CD14-positive monocyte (primary cell): ENCODE results near the gene STBD1. TPM values are rescaled to one million over a fixed set of nuclear protein-coding genes. Genes with fewer than 3 reads are reported as not detected.

Source experiments
- DNase-seq, 3 donors: peaks; one replicate each; pipeline ENCODE4 v3.0.0-alpha.2; 2011 to 2022
- H2AFZ ChIP-seq: 2 replicates; pipeline ENCODE4 v1.6.0; 2012; ENCODE audit warnings: mild to moderate bottlenecking, low read depth, low read length, inconsistent platforms; ENCODE audit not compliant: insufficient read depth, poor library complexity, severe bottlenecking
- H3K27ac ChIP-seq, 2 donors: 1 replicate in 1 of 2; 2 replicates in 1 of 2; pipeline ENCODE4 v1.5.1; 2012 to 2013; ENCODE audit warnings: low read length in 2 of 2, control low read depth in 1 of 2, inconsistent platforms in 1 of 2, low read depth in 1 of 2, mild to moderate bottlenecking in 1 of 2
- H3K27me3 ChIP-seq, 2 donors: one replicate each; pipeline versions ENCODE4 v1.6.0 to v1.6.1; 2011 to 2013; ENCODE audit warnings: low read length in 2 of 2; ENCODE audit not compliant: control insufficient read depth in 2 of 2, insufficient read depth in 2 of 2
- H3K36me3 ChIP-seq, 2 donors: replicated peaks in 1 of 2; 1 replicate in 1 of 2; 2 replicates in 1 of 2; pipeline versions ENCODE4 v1.5.1 to v1.6.1; 2012 to 2013; ENCODE audit warnings: low read length in 2 of 2, control low read depth in 1 of 2, inconsistent platforms in 1 of 2, mild to moderate bottlenecking in 1 of 2; ENCODE audit not compliant: insufficient read depth in 2 of 2, control insufficient read depth in 1 of 2
- H3K4me1 ChIP-seq, 2 donors: 1 replicate in 1 of 2; 2 replicates in 1 of 2; pipeline versions ENCODE4 v1.5.1 to v1.6.1; 2012 to 2013; ENCODE audit warnings: low read length in 2 of 2, control low read depth in 1 of 2, inconsistent platforms in 1 of 2, mild to moderate bottlenecking in 1 of 2, moderate library complexity in 1 of 2; ENCODE audit not compliant: insufficient read depth in 2 of 2, control insufficient read depth in 1 of 2
- H3K4me2 ChIP-seq: replicated peaks from 2 replicates; pipeline ENCODE3; 2012; ENCODE audit warnings: low read length, moderate library complexity, mild to moderate bottlenecking; ENCODE audit not compliant: poor library complexity, severe bottlenecking; ENCODE audit errors: extremely low read depth
- H3K4me3 ChIP-seq, 3 experiments: fragments of 200-600 bp in 1 of 3; sonication (generic) in 1 of 3; replicated peaks in 1 of 3; 1 replicate in 2 of 3; 2 replicates in 1 of 3; pipeline ENCODE4 v1.5.1; 2011 to 2013; ENCODE audit warnings: low read length in 3 of 3, mild to moderate bottlenecking in 3 of 3, control low read depth in 2 of 3, low read depth in 2 of 3, inconsistent platforms in 1 of 3, moderate library complexity in 1 of 3
- H3K79me2 ChIP-seq: 2 replicates; pipeline ENCODE4 v1.6.0; 2012; ENCODE audit warnings: mild to moderate bottlenecking, control low read depth, inconsistent platforms, low read length, moderate library complexity; ENCODE audit not compliant: insufficient read depth
- H3K9ac ChIP-seq: 2 replicates; pipeline ENCODE4 v1.6.0; 2017; ENCODE audit warnings: low read length, mild to moderate bottlenecking; ENCODE audit not compliant: insufficient read depth, poor library complexity, severe bottlenecking
- H3K9me3 ChIP-seq, 2 donors: replicated peaks in 1 of 2; 1 replicate in 1 of 2; 2 replicates in 1 of 2; pipeline versions ENCODE4 v1.5.1 to v1.6.1; 2012 to 2013; ENCODE audit warnings: low read length in 2 of 2, control low read depth in 1 of 2; ENCODE audit not compliant: control insufficient read depth in 1 of 2, insufficient read depth in 1 of 2
- H4K20me1 ChIP-seq: 2 replicates; pipeline ENCODE4 v1.6.0; 2012; ENCODE audit warnings: mild to moderate bottlenecking, low read length, control low read depth, moderate library complexity; ENCODE audit not compliant: insufficient read depth
- H3K27ac Mint-ChIP-seq, 7 donors: one replicate each; pipeline ENCODE4 v1.8.0; 2020; ENCODE audit warnings: mild to moderate bottlenecking in 7 of 7, mixed read lengths in 7 of 7, moderate library complexity in 6 of 7, inconsistent platforms in 2 of 7
- H3K27me3 Mint-ChIP-seq, 3 donors: one replicate each; pipeline ENCODE4 v1.8.0; 2021 to 2022; ENCODE audit warnings: low read depth in 3 of 3, mild to moderate bottlenecking in 3 of 3, mixed read lengths in 3 of 3, moderate library complexity in 3 of 3, inconsistent platforms in 1 of 3
- H3K36me3 Mint-ChIP-seq, 2 donors: one replicate each; pipeline ENCODE4 v1.8.0; 2020; ENCODE audit warnings: mixed read lengths in 2 of 2, inconsistent platforms in 1 of 2, mild to moderate bottlenecking in 1 of 2
- H3K4me1 Mint-ChIP-seq: one replicate; pipeline ENCODE4 v1.8.0; 2020; ENCODE audit warnings: mild to moderate bottlenecking, mixed read lengths
- H3K4me3 Mint-ChIP-seq, 2 donors: one replicate each; pipeline ENCODE4 v1.8.0; 2020; ENCODE audit warnings: mild to moderate bottlenecking in 2 of 2, mixed read lengths in 2 of 2, moderate library complexity in 1 of 2
- H3K9me3 Mint-ChIP-seq, 7 donors: one replicate each; pipeline ENCODE4 v1.8.0; 2020 to 2022; ENCODE audit warnings: mixed read lengths in 7 of 7, mild to moderate bottlenecking in 6 of 7, moderate library complexity in 6 of 7, inconsistent platforms in 2 of 7
- WGBS: methylation state at CpG from one replicate; pipeline ENCODE4 v1.1.5; 2013; ENCODE audit warnings: missing lambda C conversion rate; ENCODE audit not compliant: insufficient coverage; 5-methylcytosine and 5-hydroxymethylcytosine counted together
- intact Hi-C, 2 donors: fragments of 100-400 bp; cut with micrococcal nuclease; formaldehyde crosslinking; loops; one replicate each; pipeline versions ENCODE4 v1.15.0 to v1.15.1; 2023
- polyA plus RNA-seq, 3 donors: library from polyadenylated mRNA; depleted of rRNA in 1 of 3; unstranded in 2 of 3; stranded (reverse) in 1 of 3; fragments of 300-500 nt in 2 of 3; fragments of >200 nt in 1 of 3; fragmentation: Illumina TruSeq in 2 of 3; gene quantifications; 1 replicate in 2 of 3; 2 replicates in 1 of 3; pipeline ENCODE4 v1.2.3, GENCODE V29; 2012 to 2021
- TF ChIP-seq, protein P1 (sequence below): fragments of 200-600 bp; IDR thresholded peaks from one replicate; pipeline ENCODE4 v1.8.0; 2022; ENCODE audit warnings: antibody characterized with exemption, mild to moderate bottlenecking

The STBD1 gene
- polyA plus RNA-seq, 3 donors = 0.53 to 1.5 (median 1.2) TPM

- peaks cover 0 to 2% (median 1%) of the 10 kb centered on the region in 3 donors for H3K27me3 Mint-ChIP-seq
- no peak overlapping the region for H3K27ac Mint-ChIP-seq
- H3K9me3 Mint-ChIP-seq = peaks cover 0 to 10% (median 1%) of the 10 kb centered on the region in 7 donors
- no peak overlapping the region for H3K4me3 ChIP-seq
- H3K4me2 ChIP-seq = no peak overlapping the region
- no peak overlapping the region for H2AFZ ChIP-seq
- H4K20me1 ChIP-seq = no peaks in the 10 kb centered on the region
- peaks cover 28% of the 10 kb centered on the region for H3K4me1 Mint-ChIP-seq
- no peak overlapping the region for H3K9ac ChIP-seq
- H3K4me3 Mint-ChIP-seq = no peak overlapping the region
- no peaks in the 10 kb centered on the region for H3K36me3 ChIP-seq
- TF ChIP-seq, protein P1, sequence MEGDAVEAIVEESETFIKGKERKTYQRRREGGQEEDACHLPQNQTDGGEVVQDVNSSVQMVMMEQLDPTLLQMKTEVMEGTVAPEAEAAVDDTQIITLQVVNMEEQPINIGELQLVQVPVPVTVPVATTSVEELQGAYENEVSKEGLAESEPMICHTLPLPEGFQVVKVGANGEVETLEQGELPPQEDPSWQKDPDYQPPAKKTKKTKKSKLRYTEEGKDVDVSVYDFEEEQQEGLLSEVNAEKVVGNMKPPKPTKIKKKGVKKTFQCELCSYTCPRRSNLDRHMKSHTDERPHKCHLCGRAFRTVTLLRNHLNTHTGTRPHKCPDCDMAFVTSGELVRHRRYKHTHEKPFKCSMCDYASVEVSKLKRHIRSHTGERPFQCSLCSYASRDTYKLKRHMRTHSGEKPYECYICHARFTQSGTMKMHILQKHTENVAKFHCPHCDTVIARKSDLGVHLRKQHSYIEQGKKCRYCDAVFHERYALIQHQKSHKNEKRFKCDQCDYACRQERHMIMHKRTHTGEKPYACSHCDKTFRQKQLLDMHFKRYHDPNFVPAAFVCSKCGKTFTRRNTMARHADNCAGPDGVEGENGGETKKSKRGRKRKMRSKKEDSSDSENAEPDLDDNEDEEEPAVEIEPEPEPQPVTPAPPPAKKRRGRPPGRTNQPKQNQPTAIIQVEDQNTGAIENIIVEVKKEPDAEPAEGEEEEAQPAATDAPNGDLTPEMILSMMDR = no peak
- H3K36me3 Mint-ChIP-seq = peaks cover 0 to 3% of the 10 kb centered on the region in 2 donors
- no peaks in the 10 kb centered on the region for H3K27me3 ChIP-seq
- no peak for DNase-seq
- peaks cover 6 to 11% of the 10 kb centered on the region in 2 donors for H3K4me1 ChIP-seq
- 83% methylated on average over 2 of the region's 3 CpGs for WGBS
- H3K27ac ChIP-seq = no peak overlapping the region
- H3K9me3 ChIP-seq = no peaks in the 10 kb centered on the region
- no peaks in the 10 kb centered on the region for H3K79me2 ChIP-seq
- intact Hi-C loops = no loop called here
These were observed 13.8 kb upstream of the STBD1 start for GRCh38 chr4:76292730-76293129.

- H3K9me3 Mint-ChIP-seq = peaks cover 0 to 11% (median 7%) of the 10 kb centered on the region in 7 donors
- Histone ChIP-seq H3K36me3 (no peaks in the 10 kb centered on the region), H3K27ac (no peak overlapping the region), H2AFZ (no peak overlapping the region), H3K9me3 (peaks cover 3 to 5% of the 10 kb centered on the region in 2 donors), H3K4me1 (peaks cover 6 to 11% of the 10 kb centered on the region in 2 donors), H3K27me3 (no peaks in the 10 kb centered on the region), H3K9ac (no peak overlapping the region), H3K79me2 (no peaks in the 10 kb centered on the region), H4K20me1 (no peaks in the 10 kb centered on the region), H3K4me3 (no peak overlapping the region), H3K4me2 (no peak overlapping the region)
- DNase-seq = no peak
- no peak overlapping the region for H3K27ac Mint-ChIP-seq
- peaks cover 0 to 1% (median 0%) of the 10 kb centered on the region in 3 donors for H3K27me3 Mint-ChIP-seq
- TF ChIP-seq, protein P1 = no peak
- peaks cover 28% of the 10 kb centered on the region for H3K4me1 Mint-ChIP-seq
- H3K4me3 Mint-ChIP-seq = no peak overlapping the region
- 92% methylated on average over 1 of the region's 2 CpGs for WGBS
- intact Hi-C loops = no loop called here
- peaks cover 0 to 4% of the 10 kb centered on the region in 2 donors for H3K36me3 Mint-ChIP-seq
These were observed 12.8 kb upstream of the STBD1 start for GRCh38 chr4:76293772-76294171.
